SK-N-SH treated with all-trans-retinoic acid at 6 μM for 48 hours (cell line): ENCODE results near the gene STK40.

Source experiments
- ATAC-seq: fragments of 200-7000 bp; cut with Tn5 transposase; 3 replicates; pipeline ENCODE4 v1.9.1; 2020; ENCODE audit warnings: mild to moderate bottlenecking, moderate library complexity
- ARNTL ChIP-seq: fragments of 450-650 bp; formaldehyde crosslinking; IDR thresholded peaks from 2 replicates; pipeline ENCODE4 v1.5.0; 2020; ENCODE audit warnings: low read depth, mild to moderate bottlenecking, moderate library complexity, borderline replicate concordance
- BACH2 ChIP-seq: fragments of 250-450 bp; sonication (Bioruptor Pico); IDR thresholded peaks from 2 replicates; pipeline ENCODE4 v1.9.0; 2021; ENCODE audit warnings: mild to moderate bottlenecking, borderline replicate concordance
- CREB5 ChIP-seq: fragments of 250-450 bp; sonication (Bioruptor Pico); IDR thresholded peaks from 2 replicates; pipeline ENCODE4 v1.5.1; 2020; ENCODE audit warnings: low read depth, mild to moderate bottlenecking, moderate library complexity
- CSDC2 ChIP-seq: fragments of 250-450 bp; sonication (Bioruptor Pico); IDR thresholded peaks from 2 replicates; pipeline ENCODE4 v1.5.0; 2020; ENCODE audit warnings: mild to moderate bottlenecking, moderate library complexity
- CSRNP3 ChIP-seq: fragments of 250-450 bp; sonication (Bioruptor Pico); IDR thresholded peaks from 2 replicates; pipeline ENCODE4 v1.5.1; 2021; ENCODE audit warnings: mild to moderate bottlenecking, moderate library complexity
- ESRRG ChIP-seq: fragments of 250-450 bp; sonication (Bioruptor Pico); IDR thresholded peaks from 2 replicates; pipeline ENCODE4 v1.6.1; 2021; ENCODE audit warnings: mild to moderate bottlenecking
- GLIS3 ChIP-seq: fragments of 250-450 bp; sonication (Bioruptor Pico); IDR thresholded peaks from 2 replicates; pipeline ENCODE4 v1.5.0; 2020; ENCODE audit warnings: mild to moderate bottlenecking, moderate library complexity
- ISL1 ChIP-seq: fragments of 250-450 bp; sonication (Bioruptor Pico); IDR thresholded peaks from 2 replicates; pipeline ENCODE4 v2.1.2; 2022; ENCODE audit warnings: mild to moderate bottlenecking, moderate library complexity
- OSR1 ChIP-seq: fragments of 250-450 bp; sonication (Bioruptor Pico); IDR thresholded peaks from 2 replicates; pipeline ENCODE4 v1.8.0; 2022; ENCODE audit warnings: moderate library complexity, mild to moderate bottlenecking, inconsistent platforms
- PATZ1 ChIP-seq: fragments of 250-450 bp; sonication (Bioruptor Pico); IDR thresholded peaks from 2 replicates; pipeline ENCODE4 v1.8.0; 2020; ENCODE audit warnings: mild to moderate bottlenecking, moderate library complexity, borderline replicate concordance
- PPARA ChIP-seq: fragments of 250-450 bp; sonication (Bioruptor Pico); IDR thresholded peaks from 2 replicates; pipeline ENCODE4 v1.5.0; 2020; ENCODE audit warnings: mild to moderate bottlenecking, borderline replicate concordance
- RARB ChIP-seq: fragments of 250-450 bp; sonication (Bioruptor Pico); IDR thresholded peaks from 2 replicates; pipeline ENCODE4 v1.8.0; 2021; ENCODE audit warnings: mild to moderate bottlenecking, moderate library complexity
- SNAI2 ChIP-seq: fragments of 250-450 bp; sonication (Bioruptor Pico); IDR thresholded peaks from 2 replicates; pipeline ENCODE4 v1.5.0; 2020; ENCODE audit warnings: mild to moderate bottlenecking, moderate library complexity
- TCF4 ChIP-seq: fragments of 250-450 bp; sonication (Bioruptor Pico); IDR thresholded peaks from 2 replicates; pipeline ENCODE4 v1.8.0; 2021; ENCODE audit warnings: mild to moderate bottlenecking, moderate library complexity, borderline replicate concordance
- TOX ChIP-seq: fragments of 250-450 bp; sonication (Bioruptor Pico); IDR thresholded peaks from 2 replicates; pipeline ENCODE4 v1.8.0; 2021; ENCODE audit warnings: mild to moderate bottlenecking, moderate library complexity, borderline replicate concordance
- TSHZ2 ChIP-seq: fragments of 250-450 bp; sonication (Bioruptor Pico); IDR thresholded peaks from 2 replicates; pipeline ENCODE4 v1.5.0; 2020; ENCODE audit warnings: mild to moderate bottlenecking, moderate library complexity
- ZC3H10 ChIP-seq: fragments of 250-450 bp; sonication (Bioruptor Pico); IDR thresholded peaks from 2 replicates; pipeline ENCODE4 v1.5.1; 2021; ENCODE audit warnings: mild to moderate bottlenecking, moderate library complexity
- ZFP3 ChIP-seq: fragments of 250-450 bp; sonication (Bioruptor Pico); IDR thresholded peaks from 2 replicates; pipeline ENCODE4 v1.5.0; 2020; ENCODE audit warnings: mild to moderate bottlenecking, moderate library complexity
- ZNF565 ChIP-seq: fragments of 450-650 bp; formaldehyde crosslinking; conservative IDR thresholded peaks from 2 replicates; pipeline ENCODE4 v1.5.0; 2020; ENCODE audit warnings: low read depth, mild to moderate bottlenecking, moderate library complexity
- ZNF70 ChIP-seq: fragments of 450-650 bp; formaldehyde crosslinking; IDR thresholded peaks from 2 replicates; pipeline ENCODE4 v1.5.0; 2020; ENCODE audit warnings: mild to moderate bottlenecking, moderate library complexity
- ZNF8 ChIP-seq: fragments of 450-650 bp; formaldehyde crosslinking; IDR thresholded peaks from 2 replicates; pipeline ENCODE4 v1.5.0; 2020; ENCODE audit warnings: mild to moderate bottlenecking, moderate library complexity

Gene STK40

GRCh38 chr1:36377791-36378492 lies 7.8 kb downstream of the STK40 start:
- ATAC-seq, result no peak
- no peak for TF ChIP-seq ZNF8 (CRISPR knock-in tag)
- TF ChIP-seq TOX, result no peak
- TF ChIP-seq RARB (CRISPR knock-in tag), result no peak
- TF ChIP-seq TCF4 (CRISPR knock-in tag), result no peak
- no peak for TF ChIP-seq CSDC2 (CRISPR knock-in tag)
- TF ChIP-seq PPARA (CRISPR knock-in tag), result no peak
- TF ChIP-seq CSRNP3 (CRISPR knock-in tag), result no peak
- TF ChIP-seq GLIS3 (CRISPR knock-in tag), result no peak
- no peak for TF ChIP-seq OSR1 (CRISPR knock-in tag)
- TF ChIP-seq ZC3H10, result no peak
- TF ChIP-seq ZNF565 (CRISPR knock-in tag), result no peak
- TF ChIP-seq BACH2 (CRISPR knock-in tag), result no peak
- TF ChIP-seq CREB5 (CRISPR knock-in tag), result no peak
- TF ChIP-seq ESRRG (CRISPR knock-in tag), result no peak
- TF ChIP-seq PATZ1 (CRISPR knock-in tag), result no peak
- no peak for TF ChIP-seq ARNTL

- TF ChIP-seq ESRRG (CRISPR knock-in tag), result no peak
- no peak for TF ChIP-seq RARB (CRISPR knock-in tag)
- TF ChIP-seq CSDC2 (CRISPR knock-in tag), result no peak
- TF ChIP-seq ZNF70 (CRISPR knock-in tag), result no peak
- no peak for TF ChIP-seq GLIS3 (CRISPR knock-in tag)
- TF ChIP-seq ZFP3, result no peak
- no peak for TF ChIP-seq PATZ1 (CRISPR knock-in tag)
- TF ChIP-seq OSR1 (CRISPR knock-in tag), result no peak
- no peak for TF ChIP-seq SNAI2
- no peak for TF ChIP-seq ISL1
- TF ChIP-seq ZNF8 (CRISPR knock-in tag), result no peak
- TF ChIP-seq BACH2 (CRISPR knock-in tag), result no peak
- TF ChIP-seq CREB5 (CRISPR knock-in tag), result no peak
- no peak for TF ChIP-seq CSRNP3 (CRISPR knock-in tag)
- TF ChIP-seq TSHZ2 (CRISPR knock-in tag), result no peak
- no peak for TF ChIP-seq ARNTL
- no peak for ATAC-seq
Measured at GRCh38 chr1:36372617-36373016, 13.1 kb downstream of the STK40 start.
